ENCODE results near the gene LYZL1.

GRCh38 chr10:29329420-29329819, 40.5 kb downstream of the LYZL1 start:
- TF ChIP-seq CTCF (IDR thresholded peaks at IDR 0.05): no peak
- no peak for TF ChIP-seq POLR2A (IDR thresholded peaks at IDR 0.05)

Data from uterus (tissue), 2 donors.